Cardiac septum (tissue), 1 donor: Measurements from ENCODE around the gene TRIM2. TPM values are rescaled to one million over a fixed set of nuclear protein-coding genes. Genes with fewer than 3 reads are reported as not detected.
"Not testable (repeated sequence)": the region's sequence is repeated elsewhere in the genome, so short reads cannot be mapped to it uniquely, and the experiment has no call there.

Source experiments
- DNase-seq: peaks from one replicate; pipeline ENCODE4 v3.0.0-alpha.2; 2020; ENCODE audit warnings: low spot score
- intact Hi-C: fragments of 100-400 bp; cut with DNase I; formaldehyde crosslinking; loops from one replicate; pipeline ENCODE4 v1.14.0; 2022
- long read RNA-seq: library from polyadenylated mRNA; unstranded; transcript quantifications from one replicate; pipeline ENCODE4 v2.0.0, GENCODE V29; 2021
- total RNA-seq: library from RNA; stranded (reverse); fragmentation: NEBNext Ultra II Directional; extraction: Animal tissue kit (Norgen Biotek cat#: 25700); gene quantifications from one replicate; pipeline ENCODE4 v1.2.1, GENCODE V29; 2021
- donor health status: DM: no; HTN: no; CAD: no.

The TRIM2 gene
- 23.4 TPM for total RNA-seq
- long read RNA-seq, full-length matches to known transcripts: 2 of 17 reads
- long read RNA-seq, partial matches to known transcripts: 4 of 17 reads
- long read RNA-seq, other reads (novel, unspliced or antisense): 11 of 17 reads

DNA sequence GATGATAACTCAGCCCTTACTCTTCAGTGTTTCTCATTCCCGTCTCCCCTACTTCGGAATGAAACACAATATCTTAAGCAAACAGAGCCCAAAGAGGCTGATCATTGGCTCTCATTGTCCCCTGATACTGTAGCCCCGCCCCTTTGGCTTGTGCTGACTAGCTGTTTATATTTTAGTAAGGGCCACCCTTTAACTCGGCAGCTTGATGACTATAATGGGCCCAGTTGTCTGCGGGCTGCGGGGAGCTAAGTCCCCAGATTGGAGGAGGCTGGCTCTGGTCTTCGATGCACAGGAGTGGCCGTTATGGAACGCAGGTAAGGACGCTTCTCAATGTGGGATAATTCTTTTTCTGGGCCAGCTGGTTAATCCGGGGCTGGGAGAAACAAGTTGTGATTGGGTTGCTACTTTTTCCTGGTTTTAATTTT lies at the start of gene TRIM2:
Gene TRIM2, plus strand, starts transcription at position 197 of the 425 bp plus-strand sequence. Its CDS starts 88 bp downstream, at position 285.
- DNase-seq: no peak
- intact Hi-C loops: no loop called here

DNA sequence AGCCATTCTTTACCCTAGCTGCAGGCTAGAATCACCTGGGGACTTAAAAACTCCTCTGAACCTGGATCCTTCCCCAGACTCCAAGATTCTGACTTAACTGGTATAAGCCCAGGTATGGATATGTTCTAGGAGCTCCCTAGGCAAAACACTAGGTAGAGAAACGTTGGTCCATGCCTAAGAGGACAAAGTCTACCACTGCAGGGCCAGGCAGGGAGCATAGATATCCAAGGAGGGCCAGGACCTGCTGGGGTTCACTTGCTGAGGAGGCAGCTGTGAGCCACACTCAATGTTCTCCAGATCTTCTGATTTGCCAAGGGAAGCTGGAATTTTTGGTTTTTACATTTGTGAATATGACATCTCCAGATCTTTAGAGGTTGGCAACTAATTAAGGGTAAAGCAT lies 48.6 kb upstream of the TRIM2 start:
- intact Hi-C loops: no loop called here
- no peak for DNase-seq

DNA sequence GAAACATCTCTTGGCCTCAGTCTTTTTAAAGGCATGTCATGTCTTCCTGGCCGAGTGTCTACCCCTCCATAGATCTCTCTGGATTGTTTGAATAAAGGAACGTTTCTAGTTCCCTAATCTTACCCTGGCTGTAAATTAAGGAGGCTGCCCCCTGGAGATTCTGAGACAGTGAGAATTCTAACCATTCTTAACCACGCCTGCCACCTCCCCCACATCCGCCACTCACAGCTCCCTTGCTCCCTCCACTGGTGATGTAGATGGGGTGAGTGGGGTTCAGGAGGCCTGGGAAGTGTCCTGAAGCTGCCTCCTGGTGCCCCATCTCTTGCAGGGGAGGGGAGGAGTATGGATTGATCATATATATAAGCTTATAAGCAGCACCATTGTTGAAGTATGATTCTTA lies 48.0 kb upstream of the TRIM2 start:
- no peak for DNase-seq
- intact Hi-C loops: no loop called here

DNA sequence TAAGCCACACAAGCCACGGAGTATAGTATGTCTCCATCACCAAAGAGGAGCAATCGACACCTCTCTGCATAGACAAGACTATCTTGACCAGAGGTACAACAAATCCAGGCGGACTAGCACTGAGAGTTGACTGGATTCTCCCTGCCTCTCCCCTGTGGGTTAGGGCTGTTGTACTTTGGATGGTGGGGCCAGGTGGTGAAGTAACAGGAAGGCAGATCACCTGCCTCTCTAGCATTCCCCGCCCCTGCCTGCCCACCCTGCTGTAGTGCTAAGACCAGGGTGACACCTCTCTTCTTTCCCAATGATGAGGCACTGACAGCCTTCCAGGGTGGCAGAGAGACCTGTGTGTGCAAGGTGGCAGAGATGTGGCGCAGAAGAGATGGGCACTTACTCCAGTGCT lies 47.5 kb upstream of the TRIM2 start:
- intact Hi-C loops: no loop called here
- no peak for DNase-seq

DNA sequence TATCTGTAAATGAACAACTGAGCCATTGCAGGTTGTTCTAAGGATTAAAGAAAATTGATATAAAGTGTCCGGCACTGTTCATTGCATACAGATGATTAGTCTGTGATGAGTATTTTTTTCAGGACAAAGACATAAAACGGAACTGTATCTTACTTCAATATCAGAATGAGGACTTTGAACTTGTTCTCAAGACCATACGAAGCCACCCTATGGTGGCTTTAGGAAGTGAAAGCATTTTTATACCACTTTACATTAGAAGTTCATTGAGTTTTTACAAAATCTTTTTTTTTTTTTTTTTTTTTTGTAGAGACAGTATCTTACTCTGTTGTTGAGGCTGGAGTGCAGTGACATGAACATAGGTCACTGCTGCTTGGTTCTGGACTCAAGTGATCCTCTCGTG lies 45.2 kb upstream of the TRIM2 start:
- no peak for DNase-seq
- intact Hi-C loops: no loop called here

DNA sequence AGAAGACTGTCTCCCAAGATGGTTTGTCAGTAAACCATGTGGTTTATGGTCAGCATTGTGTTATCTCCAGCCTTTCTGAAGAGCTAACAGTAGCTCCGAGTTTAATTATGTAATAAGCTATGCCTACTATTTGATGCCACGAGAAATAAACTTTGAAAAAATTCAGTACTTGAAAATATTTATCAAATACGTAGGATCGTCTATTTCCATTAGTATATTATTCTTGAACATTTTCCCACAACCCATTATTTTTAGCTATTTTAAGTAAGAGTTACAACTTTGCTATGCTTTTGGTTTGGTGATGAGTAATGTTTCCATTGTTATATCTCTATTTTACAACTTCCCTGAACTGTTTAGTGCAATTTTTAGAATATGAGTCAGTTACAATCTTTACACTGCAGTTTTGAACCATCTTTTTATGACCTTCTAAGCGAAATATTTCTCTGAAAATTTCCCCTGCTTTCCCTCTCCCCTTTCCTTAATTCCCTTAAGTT lies 44.5 kb upstream of the TRIM2 start:
- intact Hi-C loops: no loop called here

DNA sequence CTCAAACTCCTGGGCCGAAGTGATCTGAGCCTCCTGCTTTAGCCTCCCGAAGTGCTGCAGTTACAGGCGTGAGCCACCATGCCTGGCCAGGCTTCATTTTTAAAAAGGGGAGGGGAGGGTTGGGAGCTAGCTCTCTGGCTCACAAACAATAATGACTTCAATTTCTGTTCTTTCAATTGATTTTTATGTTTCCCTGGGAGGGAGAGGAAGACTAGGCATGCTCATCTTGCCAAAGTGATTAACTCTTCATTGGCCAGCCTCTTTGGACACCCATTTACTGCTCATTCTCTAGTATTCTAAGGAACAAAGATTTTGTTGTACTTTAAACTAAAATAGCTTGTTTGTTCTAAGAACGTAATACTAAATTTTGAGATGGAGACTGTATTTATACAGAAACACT lies 43.4 kb upstream of the TRIM2 start:
- intact Hi-C loops: no loop called here
- no peak for DNase-seq

More for the DNA sequence above, 44.5 kb upstream of the TRIM2 start:
- DNase-seq: no peak

DNA sequence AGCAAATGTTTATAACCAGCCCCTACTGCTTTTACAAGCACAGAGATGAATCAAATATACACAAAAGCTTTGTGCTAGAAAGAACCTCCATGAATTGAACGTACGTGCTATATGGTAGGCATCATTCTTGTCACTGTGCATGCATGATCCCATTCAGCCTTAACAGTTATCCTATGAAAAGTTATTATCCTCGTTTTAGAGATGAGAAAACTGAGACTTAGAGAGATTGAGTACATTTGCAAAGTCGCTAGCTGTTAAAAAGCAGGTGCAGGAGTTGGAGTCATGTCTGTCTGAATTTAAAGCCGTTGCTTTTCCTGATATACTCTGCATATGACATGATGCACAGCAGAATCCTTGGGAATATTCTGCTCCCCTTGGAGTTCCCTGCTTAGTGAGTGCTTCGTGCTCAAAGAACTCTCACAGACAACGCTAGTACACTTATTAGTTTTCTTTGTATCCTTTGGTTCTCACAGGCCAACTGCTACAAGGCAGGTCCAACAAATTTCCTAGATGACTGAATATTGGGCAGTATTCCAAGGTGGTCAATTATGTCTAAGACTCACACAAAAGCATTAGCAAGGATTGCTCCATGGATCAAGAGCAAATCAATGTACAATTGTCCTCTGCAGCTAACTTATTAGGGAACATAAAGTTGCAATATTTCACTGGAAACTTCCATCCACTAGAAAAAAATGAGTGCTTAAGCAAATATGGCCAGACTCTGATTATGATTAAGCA lies 42.8 kb upstream of the TRIM2 start:
- DNase-seq: no peak
- intact Hi-C loops: no loop called here

DNA sequence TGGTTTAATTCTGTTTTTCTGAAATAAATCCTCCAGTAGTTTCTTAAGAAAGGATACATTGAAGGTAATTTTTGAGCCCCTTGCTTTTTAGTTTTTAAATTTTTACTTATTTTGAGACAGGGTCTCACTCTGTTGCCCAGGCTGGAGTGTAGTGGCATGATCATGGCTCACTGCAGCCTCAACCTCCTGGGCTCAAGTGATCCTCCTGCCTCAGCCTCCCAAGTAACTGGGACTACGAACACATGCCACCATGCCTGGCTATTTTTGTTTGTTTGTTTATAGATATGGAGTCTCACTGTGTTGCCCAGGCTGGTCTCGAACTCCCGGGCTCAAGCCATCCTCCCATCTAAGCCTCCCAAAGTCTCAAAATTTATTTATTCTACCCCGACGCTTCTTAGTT lies 39.0 kb upstream of the TRIM2 start:
- DNase-seq, intact Hi-C loops: not testable (repeated sequence)

DNA sequence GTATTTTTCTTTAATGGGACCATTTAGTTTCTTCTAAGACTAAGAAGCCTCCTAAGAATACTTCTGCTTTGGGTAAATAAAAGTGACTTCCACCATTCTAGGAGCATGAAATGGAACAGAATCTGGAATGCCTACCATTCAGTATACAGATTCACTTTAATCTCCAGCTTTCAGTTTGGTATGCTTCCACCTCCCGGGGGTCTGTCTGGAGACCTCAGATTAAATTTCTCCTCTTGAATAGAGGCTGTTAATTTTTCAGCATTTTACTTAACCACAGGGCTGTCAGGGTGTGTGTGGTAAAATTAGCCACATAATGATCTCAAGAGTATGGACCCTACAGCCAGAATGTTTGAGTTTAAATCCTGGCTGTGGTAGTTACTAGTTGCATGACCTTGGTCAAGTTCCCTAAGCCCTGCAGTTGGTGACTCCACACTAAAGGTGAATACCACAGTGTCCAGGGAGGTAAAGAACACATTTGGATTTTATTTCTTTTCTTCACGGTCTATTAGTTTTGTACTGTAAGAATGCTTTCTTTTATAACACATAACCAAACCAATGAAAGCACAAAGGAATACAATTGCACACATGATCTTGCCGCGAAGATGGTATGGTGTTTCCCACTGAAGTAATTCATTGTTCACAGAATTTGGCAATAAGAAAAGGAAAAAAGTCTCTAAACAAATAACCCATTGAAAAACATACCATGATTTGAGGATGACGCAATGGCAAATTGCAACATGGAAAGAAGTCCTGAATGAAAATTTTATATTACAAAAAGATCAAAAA lies 37.3 kb upstream of the TRIM2 start:
- no peak for DNase-seq
- intact Hi-C loops: no loop called here

DNA sequence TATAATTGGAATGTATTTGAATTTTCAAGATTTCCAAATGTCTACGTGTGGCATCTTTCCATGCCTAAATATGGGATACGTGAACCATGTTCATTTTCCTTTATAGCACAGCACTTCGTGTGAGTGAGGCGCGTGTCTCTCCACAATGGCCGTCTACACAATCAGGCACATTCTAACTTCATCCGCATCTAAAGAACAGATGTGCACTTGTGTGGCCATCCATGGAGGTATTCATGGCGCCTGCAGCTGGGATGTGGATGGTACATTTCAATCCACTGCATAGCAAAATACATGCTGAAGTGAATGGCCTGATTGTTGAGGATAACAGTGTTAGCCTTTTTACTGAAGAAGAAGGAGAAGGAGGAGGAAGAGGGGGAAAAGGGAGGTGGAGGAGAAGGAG lies 34.5 kb upstream of the TRIM2 start:
- DNase-seq: no peak
- intact Hi-C loops: no loop called here

DNA sequence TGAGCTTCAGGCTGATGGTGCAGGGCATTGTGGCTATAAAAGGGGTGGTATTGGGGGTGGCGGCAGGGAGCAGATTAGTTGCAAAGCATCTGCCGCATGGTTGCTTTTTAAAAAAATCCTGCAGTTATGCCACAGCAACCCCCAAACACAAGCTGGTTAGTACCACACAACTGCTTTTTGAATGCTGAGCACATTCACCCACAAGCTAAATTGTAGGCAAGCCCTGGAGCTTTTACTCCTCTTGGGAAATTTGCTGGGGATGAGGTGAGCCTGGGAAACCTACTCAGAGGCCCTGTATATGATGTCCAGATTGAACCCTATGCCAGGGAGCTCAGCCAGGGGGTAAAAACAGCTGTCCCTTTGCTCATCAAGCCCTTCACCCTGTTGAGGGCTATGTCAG lies 33.8 kb upstream of the TRIM2 start:
- no peak for DNase-seq
- intact Hi-C loops: no loop called here

DNA sequence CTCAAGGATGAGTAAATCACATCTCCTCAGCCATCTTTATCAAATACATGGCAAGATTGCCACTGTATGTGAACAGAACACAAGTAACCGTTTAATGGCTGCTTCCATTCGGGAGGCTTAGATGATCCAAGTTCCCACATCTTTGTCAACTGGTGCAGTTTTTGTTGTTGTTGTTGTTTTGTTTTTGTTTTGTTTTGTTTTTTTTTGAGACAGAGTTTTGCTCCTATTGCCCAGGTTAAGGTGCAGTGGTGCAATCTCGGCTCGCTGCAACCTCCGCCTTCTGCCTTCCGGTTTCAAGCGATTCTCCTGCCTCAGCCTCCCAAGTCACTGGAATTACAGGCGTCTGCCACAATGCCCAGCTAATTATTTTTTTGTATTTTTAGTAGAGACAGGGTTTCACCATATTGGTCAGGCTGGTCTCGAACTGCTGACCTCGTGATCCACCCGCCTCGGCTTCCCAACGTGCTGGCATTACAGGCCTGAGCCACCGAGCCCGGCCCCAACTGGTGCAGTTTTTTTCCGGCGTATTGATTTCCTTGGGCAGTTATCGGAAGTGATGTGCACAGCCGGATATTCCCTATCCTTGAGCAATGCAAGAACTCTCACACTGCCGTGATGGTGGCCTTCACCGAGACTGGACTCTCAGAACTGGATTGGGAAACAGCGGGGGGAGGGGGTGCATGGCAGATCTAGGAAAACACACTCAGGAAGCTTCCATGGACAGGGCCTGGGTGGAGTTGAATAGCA lies 29.2 kb upstream of the TRIM2 start:
- no peak for DNase-seq

DNA sequence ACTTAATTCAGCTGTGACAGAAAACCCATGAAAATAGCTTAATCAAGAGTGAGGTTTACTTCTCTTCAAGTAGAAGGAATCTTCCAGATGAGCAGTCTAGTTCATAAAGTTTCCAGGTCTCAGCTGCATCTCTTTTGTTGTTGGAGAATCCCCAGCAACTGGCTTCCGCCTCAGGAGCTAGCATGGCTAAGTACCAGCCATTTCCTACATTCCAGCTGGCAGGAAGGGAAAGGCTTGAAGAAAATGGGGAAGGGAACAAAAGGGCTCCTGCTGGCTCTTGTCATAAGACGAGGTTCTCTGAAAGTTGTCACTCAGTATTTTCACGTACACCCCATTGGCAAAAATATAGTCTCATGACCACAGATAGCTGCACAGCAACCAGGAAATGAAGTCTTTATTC lies 27.3 kb upstream of the TRIM2 start:
- intact Hi-C loops: no loop called here

More for the DNA sequence above, 29.2 kb upstream of the TRIM2 start:
- intact Hi-C loops: no loop called here

DNA sequence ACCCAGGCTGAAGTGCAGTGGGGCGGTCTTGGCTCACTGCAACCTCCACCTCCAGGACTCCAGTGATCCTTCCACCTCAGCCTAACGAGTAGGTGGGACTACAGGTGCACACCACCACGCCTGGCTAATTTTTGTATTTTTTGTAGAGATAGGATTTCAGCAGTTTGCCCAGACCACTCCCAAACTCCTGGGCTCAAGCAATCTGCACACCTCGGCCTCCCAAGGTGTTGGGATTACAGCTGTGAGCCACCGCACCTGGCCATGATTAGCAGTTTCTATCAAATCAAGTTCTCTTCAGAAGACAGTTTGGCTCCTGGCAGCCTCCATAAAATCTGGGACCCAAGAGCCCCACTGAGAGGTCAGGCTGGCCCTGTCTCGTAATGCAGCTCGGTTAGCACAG lies 26.4 kb upstream of the TRIM2 start:
- intact Hi-C loops: no loop called here
- DNase-seq: no peak

More for the DNA sequence above, 27.3 kb upstream of the TRIM2 start:
- DNase-seq: no peak

DNA sequence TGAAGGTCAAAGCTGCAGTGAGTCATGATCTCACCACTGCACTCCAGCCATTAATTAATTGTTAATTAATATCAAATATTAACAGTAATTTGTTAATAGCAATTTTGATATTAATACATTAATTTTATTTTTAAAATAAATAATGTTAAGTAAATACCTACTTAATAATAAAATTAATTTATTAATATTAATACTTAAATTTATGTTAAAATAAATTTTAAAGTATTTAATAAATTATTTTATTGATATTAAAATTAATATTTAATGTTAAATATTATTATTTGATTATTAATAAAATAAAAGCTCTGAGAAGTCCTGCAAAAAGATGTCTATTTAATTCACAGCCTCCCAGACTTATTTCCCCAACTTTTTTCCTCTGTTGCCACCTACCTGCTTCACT lies 25.1 kb upstream of the TRIM2 start:
- DNase-seq: no peak
- intact Hi-C loops: no loop called here

DNA sequence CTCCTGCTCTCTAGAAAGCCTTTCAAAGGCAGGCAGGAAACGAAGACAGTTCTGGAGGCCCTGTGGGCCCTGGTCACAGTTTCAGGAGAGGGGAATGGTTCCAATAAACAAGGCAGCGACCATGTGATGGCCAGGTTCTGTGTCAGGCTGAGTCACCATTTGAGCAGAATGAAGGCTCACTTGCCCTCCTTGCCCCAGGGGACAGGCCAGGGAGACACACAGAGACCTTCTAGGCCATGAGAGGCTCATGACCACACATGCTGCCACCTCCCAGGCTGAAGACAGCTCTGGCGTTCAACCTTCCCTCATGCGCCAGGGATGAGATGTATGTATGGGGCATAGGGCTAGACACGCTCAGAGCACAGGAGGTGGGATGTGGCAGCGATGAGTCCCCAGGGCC lies 22.9 kb upstream of the TRIM2 start:
- intact Hi-C loops: no loop called here

DNA sequence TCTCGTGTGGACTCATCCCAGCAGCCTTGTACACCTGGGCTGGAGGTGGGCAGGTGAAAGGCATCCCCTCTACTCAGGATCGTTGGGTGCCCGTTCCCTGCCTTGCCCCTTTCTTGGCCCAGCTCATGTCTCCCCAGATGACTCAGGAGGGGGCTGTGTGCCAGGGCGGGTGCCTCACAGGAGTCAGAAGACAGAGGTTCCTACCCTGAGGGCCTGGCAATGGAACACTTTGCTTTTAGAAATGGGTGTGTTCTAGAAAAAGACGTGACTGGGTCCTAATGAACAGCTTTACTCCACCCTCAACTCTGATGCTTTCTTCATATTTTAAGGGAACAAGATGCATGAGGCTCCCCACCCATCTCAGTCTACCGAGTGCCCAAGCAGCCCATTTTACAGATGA lies 22.5 kb upstream of the TRIM2 start:
- intact Hi-C loops: no loop called here
- no peak for DNase-seq

More for the DNA sequence above, 22.9 kb upstream of the TRIM2 start:
- no peak for DNase-seq

DNA sequence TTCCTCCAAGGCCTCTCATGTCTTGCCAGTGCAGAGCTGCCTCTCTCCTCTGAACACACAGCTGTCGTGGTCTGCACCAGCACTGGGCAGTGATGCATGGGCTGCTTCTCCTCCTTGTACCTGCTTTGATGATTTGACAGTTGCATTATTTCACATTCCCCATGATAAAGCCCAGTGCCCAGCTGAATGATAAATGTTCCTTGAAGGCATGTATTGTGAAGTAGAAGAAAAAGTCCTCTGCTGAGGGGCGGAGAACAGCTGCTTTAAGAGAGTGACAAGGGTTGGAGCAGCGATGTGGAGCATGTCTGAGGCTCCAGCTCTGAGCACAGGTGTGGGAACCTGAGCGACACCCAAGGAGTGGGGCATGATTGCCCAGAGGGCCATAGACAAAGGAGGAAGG lies 21.1 kb upstream of the TRIM2 start:
- intact Hi-C loops: no loop called here
- DNase-seq: no peak

DNA sequence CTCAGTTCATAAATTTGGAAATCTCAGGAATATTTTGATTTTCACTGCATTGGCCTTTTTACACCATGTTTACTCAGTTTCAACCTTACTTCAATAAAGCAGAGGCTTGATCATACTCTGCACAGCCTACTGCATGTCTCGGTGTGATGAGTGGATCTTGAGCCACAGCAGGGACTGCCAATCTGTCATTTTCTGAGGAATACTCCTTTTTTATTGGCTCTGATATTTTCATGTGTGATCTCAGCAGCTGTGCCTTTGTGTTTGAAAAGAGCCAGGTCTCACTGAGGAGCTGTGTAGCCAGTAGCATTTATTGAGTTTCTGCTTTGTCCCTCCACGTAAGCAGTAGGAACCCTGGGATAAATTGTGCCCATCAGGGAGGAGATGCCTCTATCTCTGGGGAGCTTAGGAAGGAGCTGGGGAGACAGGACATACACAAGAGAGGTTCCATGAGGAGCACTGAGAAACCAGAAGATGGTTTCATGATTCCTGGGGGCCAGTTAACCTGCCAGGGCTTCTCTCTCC lies 18.9 kb upstream of the TRIM2 start:
- intact Hi-C loops: no loop called here

More for the DNA sequence above, 18.9 kb upstream of the TRIM2 start:
- DNase-seq: no peak
